Endodermal cell (in vitro differentiated cells): Measurements from ENCODE around the gene EIF3F. TPM values are rescaled to one million over a fixed set of nuclear protein-coding genes. Genes with fewer than 3 reads are reported as not detected.
A peak's percentile ranks its signal among the peaks of the same experiment; 100 is the strongest.

Source experiments
- DNase-seq: peaks from one replicate; pipeline ENCODE4 v3.0.0-alpha.2; 2017
- H3K27ac ChIP-seq: 2 replicates; pipeline ENCODE4 v1.5.1; 2013; ENCODE audit warnings: mild to moderate bottlenecking, low read depth, low read length, moderate library complexity
- H3K27me3 ChIP-seq: 2 replicates; pipeline ENCODE4 v1.6.1; 2013; ENCODE audit warnings: mild to moderate bottlenecking, low read length, moderate library complexity; ENCODE audit not compliant: insufficient read depth, control insufficient read depth, poor library complexity, severe bottlenecking
- H3K36me3 ChIP-seq: 2 replicates; pipeline ENCODE4 v1.7.0; 2013; ENCODE audit warnings: mild to moderate bottlenecking, low read length, moderate library complexity; ENCODE audit not compliant: control insufficient read depth, insufficient read depth
- H3K4me1 ChIP-seq: one replicate; pipeline ENCODE4 v1.7.0; 2013; ENCODE audit warnings: low read length; ENCODE audit not compliant: control insufficient read depth, insufficient read depth
- H3K4me3 ChIP-seq: 2 replicates; pipeline ENCODE4 v1.5.1; 2013; ENCODE audit warnings: mild to moderate bottlenecking, low read length, moderate library complexity
- H3K9ac ChIP-seq: 2 replicates; pipeline ENCODE4 v1.6.1; 2013; ENCODE audit warnings: mild to moderate bottlenecking, low read length, moderate library complexity; ENCODE audit not compliant: poor library complexity, severe bottlenecking; ENCODE audit errors: extremely low read depth
- H3K9me3 ChIP-seq: 2 replicates; pipeline ENCODE4 v1.6.1; 2013; ENCODE audit warnings: mild to moderate bottlenecking, low read length, moderate library complexity; ENCODE audit not compliant: control insufficient read depth
- H3K27ac Mint-ChIP-seq: 2 replicates; pipeline ENCODE4 v1.8.0; 2020; ENCODE audit warnings: mixed read lengths
- H3K27me3 Mint-ChIP-seq: 2 replicates; pipeline ENCODE4 v1.8.0; 2021; ENCODE audit warnings: mild to moderate bottlenecking, mixed read lengths; ENCODE audit not compliant: insufficient read depth
- H3K36me3 Mint-ChIP-seq: 2 replicates; pipeline ENCODE4 v1.8.0; 2020; ENCODE audit warnings: low read depth, mixed read lengths
- H3K4me1 Mint-ChIP-seq: 2 replicates; pipeline ENCODE4 v1.8.0; 2020; ENCODE audit warnings: mixed read lengths
- H3K4me3 Mint-ChIP-seq: 2 replicates; pipeline ENCODE4 v1.8.0; 2020; ENCODE audit warnings: mild to moderate bottlenecking, moderate library complexity, mixed read lengths
- H3K9me3 Mint-ChIP-seq: 2 replicates; pipeline ENCODE4 v1.8.0; 2020; ENCODE audit warnings: mild to moderate bottlenecking, mixed read lengths
- WGBS, 2 experiments: methylation state at CpG; one replicate each; pipeline versions ENCODE4 v1.1.5 to v1.1.7; 2013; ENCODE audit warnings: missing lambda C conversion rate in 2 of 2, mixed read lengths in 1 of 2; ENCODE audit not compliant: insufficient coverage in 1 of 2, insufficient read length in 1 of 2; 5-methylcytosine and 5-hydroxymethylcytosine counted together
- total RNA-seq, 2 donors: library from RNA; stranded (reverse); fragmentation: NEBNext Ultra II Directional in 1 of 2; extraction: Animal tissue kit (Norgen Biotek cat#: 25700) in 1 of 2; gene quantifications; 2 replicates in 1 of 2; 3 replicates in 1 of 2; pipeline ENCODE4 v1.2.1, GENCODE V29; 2021
- TF ChIP-seq, protein P1 (sequence below): fragments of 200-600 bp; sonication (generic); conservative IDR thresholded peaks from 2 replicates; pipeline ENCODE4 v1.5.0; 2021; ENCODE audit warnings: antibody characterized with exemption, mild to moderate bottlenecking

The EIF3F gene
- total RNA-seq, 2 donors from 2014 or later, result 349 to 354 TPM

- Mint-ChIP-seq H3K27ac (no peak overlapping the region), H3K4me3 (no peak overlapping the region), H3K27me3 (peaks cover 69% of the 10 kb centered on the region), H3K9me3 (no peaks in the 10 kb centered on the region), H3K36me3 (no peaks in the 10 kb centered on the region), H3K4me1 (peaks cover 28% of the 10 kb centered on the region)
- H3K4me3 ChIP-seq, result no peak overlapping the region
- whole genome bisulfite sequencing, 2 experiments, result 92 to 100% methylated on average over 1 to 2 of the region's 2 CpGs
- H3K27me3 ChIP-seq, result peaks cover 56% of the 10 kb centered on the region
- TF ChIP-seq, protein P1, sequence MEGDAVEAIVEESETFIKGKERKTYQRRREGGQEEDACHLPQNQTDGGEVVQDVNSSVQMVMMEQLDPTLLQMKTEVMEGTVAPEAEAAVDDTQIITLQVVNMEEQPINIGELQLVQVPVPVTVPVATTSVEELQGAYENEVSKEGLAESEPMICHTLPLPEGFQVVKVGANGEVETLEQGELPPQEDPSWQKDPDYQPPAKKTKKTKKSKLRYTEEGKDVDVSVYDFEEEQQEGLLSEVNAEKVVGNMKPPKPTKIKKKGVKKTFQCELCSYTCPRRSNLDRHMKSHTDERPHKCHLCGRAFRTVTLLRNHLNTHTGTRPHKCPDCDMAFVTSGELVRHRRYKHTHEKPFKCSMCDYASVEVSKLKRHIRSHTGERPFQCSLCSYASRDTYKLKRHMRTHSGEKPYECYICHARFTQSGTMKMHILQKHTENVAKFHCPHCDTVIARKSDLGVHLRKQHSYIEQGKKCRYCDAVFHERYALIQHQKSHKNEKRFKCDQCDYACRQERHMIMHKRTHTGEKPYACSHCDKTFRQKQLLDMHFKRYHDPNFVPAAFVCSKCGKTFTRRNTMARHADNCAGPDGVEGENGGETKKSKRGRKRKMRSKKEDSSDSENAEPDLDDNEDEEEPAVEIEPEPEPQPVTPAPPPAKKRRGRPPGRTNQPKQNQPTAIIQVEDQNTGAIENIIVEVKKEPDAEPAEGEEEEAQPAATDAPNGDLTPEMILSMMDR, result no peak
- H3K4me1 ChIP-seq, result peaks cover 6% of the 10 kb centered on the region
- peak; percentile 43 for DNase-seq
- H3K36me3 ChIP-seq, result no peaks in the 10 kb centered on the region
- H3K9me3 ChIP-seq, result no peaks in the 10 kb centered on the region
- no peak overlapping the region for H3K9ac ChIP-seq
- H3K27ac ChIP-seq, result no peak overlapping the region
Observed at GRCh38 chr11:8017071-8017470, 29.9 kb downstream of the EIF3F start.

GRCh38 chr11:8017894-8018483, 30.9 kb downstream of the EIF3F start:
- TF ChIP-seq, protein P1, result no peak
- Mint-ChIP-seq H3K4me1 (peaks cover 28% of the 10 kb centered on the region), H3K27ac (no peak overlapping the region), H3K27me3 (peaks cover 72% of the 10 kb centered on the region), H3K4me3 (peak overlapping the region; percentile 55), H3K36me3 (no peaks in the 10 kb centered on the region), H3K9me3 (no peaks in the 10 kb centered on the region)
- no peaks in the 10 kb centered on the region for H3K9me3 ChIP-seq
- 41 to 100% methylated on average over 1 to 12 of the region's 13 CpGs for WGBS, 2 experiments
- H3K27me3 ChIP-seq, result peaks cover 60% of the 10 kb centered on the region
- no peak overlapping the region for H3K27ac ChIP-seq
- no peak overlapping the region for H3K9ac ChIP-seq
- no peaks in the 10 kb centered on the region for H3K36me3 ChIP-seq
- no peak overlapping the region for H3K4me3 ChIP-seq
- H3K4me1 ChIP-seq, result peaks cover 6% of the 10 kb centered on the region
- peak; percentile 55 for DNase-seq

GRCh38 chr11:8018484-8019313, 31.6 kb downstream of the EIF3F start:
- Mint-ChIP-seq H3K36me3 (no peaks in the 10 kb centered on the region), H3K27ac (no peak overlapping the region), H3K4me1 (peaks cover 28% of the 10 kb centered on the region), H3K27me3 (peaks cover 72% of the 10 kb centered on the region), H3K4me3 (peak overlapping the region; percentile 55), H3K9me3 (no peaks in the 10 kb centered on the region)
- peak overlapping the region; percentile 49 for H3K9ac ChIP-seq
- TF ChIP-seq, protein P1, result no peak
- peak; percentile 90 for DNase-seq
- no peaks in the 10 kb centered on the region for H3K9me3 ChIP-seq
- WGBS, 2 experiments, result 5 to 8% methylated on average over 34 to 62 of the region's 62 CpGs
- H3K36me3 ChIP-seq, result no peaks in the 10 kb centered on the region
- no peak overlapping the region for H3K27ac ChIP-seq
- peak overlapping the region; percentile 73 for H3K4me3 ChIP-seq
- peaks cover 60% of the 10 kb centered on the region for H3K27me3 ChIP-seq
- peaks cover 6% of the 10 kb centered on the region for H3K4me1 ChIP-seq
